NCI-H2081 treated with DMSO at 0.1 percent for 48 hours (cell line): ENCODE results near the gene ACBD6.
"Not testable (repeated sequence)": the region's sequence is repeated elsewhere in the genome, so short reads cannot be mapped to it uniquely, and the experiment has no call there.

ENCODE experiments used
- DNase-seq: peaks from one replicate; lab custom pipeline; 2025; lab: John Stamatoyannopoulos, UW

The ACBD6 gene, protein sequence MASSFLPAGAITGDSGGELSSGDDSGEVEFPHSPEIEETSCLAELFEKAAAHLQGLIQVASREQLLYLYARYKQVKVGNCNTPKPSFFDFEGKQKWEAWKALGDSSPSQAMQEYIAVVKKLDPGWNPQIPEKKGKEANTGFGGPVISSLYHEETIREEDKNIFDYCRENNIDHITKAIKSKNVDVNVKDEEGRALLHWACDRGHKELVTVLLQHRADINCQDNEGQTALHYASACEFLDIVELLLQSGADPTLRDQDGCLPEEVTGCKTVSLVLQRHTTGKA

DNA sequence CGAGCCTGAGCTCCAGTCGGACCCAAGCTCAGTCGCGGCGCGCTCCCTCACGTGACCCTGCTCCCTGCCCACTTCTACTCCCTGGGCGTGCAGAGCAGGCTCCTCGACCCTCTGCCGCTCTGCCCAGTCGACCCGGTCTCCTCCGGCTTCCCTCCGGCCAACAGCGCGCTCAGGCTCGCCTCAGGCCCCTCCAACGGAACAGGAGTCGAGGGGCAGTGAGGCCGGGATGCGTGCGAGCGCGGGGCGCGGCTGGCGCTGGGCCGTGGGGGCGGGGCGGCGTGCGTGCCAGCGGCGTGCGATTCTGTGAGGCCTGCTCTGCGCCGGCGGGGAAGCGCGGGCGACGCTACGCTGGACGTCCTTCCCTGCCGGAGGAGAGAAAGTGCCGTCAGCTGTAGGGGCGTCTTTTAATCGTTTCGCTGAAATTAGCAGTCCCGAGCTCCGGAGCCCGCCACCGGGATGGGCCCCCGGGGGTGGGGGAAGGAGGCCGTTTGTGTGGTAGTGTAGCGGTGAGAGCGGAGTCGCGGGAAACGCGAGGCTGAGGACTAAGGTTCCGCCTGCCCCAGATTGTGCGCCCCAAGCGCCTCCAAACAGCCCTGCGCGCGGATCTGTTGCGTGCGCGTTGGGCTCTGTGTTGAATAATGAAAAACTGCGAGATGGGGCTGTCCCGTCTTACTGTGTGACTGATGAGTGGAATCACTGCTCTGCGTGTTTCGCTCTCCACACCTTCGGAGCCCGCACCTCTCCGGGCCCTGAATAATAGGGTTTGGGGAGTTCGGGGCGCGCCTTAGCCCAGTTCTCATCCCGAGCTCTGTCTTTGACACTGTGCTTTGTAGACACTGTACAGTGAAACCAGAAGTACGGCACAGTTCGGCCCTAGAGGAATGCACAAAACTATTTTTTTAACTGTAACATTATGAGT is at the start of gene ACBD6:
Gene ACBD6 (minus strand): TSS at position 217 of the 919 bp plus-strand sequence. CDS start 311 bp downstream, outside the sequence.
- peak; percentile 72 for DNase-seq

DNA sequence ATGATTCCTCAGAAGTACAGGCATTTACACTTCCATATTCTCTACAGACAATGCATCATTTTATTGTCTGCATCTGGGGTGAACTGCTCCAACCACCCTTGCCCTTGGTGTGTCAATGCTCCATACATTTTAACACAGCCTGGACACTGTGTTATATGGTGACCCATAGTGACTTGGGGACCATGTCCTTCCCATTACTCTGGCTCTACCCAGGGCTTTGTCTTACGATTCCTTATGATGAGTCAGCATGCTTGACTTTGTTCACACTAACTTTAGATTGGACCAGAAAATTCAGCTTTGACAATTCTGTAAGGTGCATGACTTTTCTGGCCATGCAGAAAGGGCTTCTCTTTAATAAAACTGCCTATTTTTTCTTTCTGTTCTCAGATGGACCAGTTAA is 49.6 kb upstream of the ACBD6 start:
- DNase-seq, result no peak

DNA sequence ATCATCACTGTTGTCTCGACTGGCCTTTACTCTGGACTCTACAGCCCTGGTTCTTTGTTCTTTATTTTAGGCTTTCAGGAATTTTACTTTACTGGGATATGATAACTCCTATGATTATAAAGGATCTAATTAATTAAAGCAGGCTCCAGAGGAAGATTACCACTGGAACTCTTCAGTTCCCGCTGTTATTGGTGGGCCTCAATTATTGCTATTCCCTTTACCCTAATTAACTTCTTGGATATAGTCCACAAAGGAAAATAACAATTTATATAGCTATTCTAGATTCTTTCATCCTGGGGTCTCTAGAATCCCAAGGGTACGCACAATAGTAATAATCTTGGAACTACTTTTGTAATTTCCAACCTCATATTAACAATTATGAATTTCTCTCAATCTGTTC is 47.9 kb upstream of the ACBD6 start:
- DNase-seq, result no peak

DNA sequence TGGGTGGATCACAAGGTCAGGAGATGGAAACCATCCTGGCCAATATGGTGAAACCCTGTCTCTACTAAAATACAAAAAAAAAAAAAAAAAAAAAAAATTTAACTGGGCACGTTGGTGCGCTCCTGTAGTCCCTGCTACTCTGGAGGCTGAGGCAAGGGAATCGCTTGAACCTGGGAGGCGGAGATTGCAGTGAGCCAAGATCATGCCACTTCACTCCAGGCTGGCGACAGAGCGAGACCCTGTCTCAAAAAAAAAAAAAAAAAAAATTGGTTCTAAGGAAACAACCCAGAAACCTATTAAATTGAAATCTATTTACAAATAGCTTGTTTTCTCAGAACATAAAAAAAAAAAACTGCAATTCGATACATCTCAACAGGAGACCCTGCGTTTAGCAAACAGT is 47.4 kb upstream of the ACBD6 start:
- not testable (repeated sequence) for DNase-seq

DNA sequence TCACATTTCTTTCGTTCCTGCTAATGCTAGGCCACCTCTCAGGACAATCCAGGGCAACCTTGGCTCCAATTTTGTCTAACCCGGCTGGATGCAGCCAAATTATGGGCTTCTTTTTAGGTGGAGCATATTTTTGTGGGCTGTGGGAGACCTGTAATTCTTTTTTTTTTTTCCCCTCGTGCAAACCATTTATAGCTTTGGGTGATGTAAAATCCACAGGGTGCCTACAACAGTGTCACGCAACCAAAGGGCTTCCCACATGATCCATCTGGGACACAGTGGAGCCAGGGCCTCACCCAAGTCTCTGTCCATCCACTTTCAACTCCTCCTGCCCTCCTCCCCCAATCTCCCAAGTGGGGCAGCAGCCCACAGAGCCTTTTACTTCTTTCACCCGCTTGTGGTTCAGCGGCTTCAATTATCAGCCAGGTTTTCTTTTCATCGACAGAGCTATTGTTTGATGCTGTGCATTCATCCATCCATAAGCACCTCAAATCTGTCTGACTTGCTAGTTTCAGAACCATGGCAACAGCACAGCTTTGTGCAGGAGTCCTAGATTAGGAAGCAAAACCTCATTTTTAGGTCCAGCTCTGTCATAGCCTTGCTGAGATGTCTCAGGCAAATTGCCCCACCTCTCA is 46.4 kb upstream of the ACBD6 start:
- DNase-seq, result no peak

DNA sequence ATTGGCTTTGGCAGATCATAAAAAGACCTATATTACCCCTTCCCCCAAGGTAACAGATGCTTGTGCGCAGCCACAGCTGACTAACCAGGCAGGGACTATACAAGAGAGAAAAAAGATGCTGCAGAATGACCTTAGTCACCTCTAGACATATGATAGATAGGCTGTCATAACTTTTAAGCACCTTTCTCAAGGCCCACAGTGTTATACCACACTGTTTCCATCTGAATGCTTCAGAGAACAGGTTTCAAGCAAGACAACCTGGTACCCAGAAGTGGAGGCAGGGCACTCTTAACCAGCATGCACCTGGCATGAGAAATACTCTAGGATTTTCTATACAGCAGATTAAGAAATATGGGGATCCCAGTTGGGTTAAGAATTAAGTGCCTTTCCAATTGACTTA is 43.6 kb upstream of the ACBD6 start:
- DNase-seq, result no peak

DNA sequence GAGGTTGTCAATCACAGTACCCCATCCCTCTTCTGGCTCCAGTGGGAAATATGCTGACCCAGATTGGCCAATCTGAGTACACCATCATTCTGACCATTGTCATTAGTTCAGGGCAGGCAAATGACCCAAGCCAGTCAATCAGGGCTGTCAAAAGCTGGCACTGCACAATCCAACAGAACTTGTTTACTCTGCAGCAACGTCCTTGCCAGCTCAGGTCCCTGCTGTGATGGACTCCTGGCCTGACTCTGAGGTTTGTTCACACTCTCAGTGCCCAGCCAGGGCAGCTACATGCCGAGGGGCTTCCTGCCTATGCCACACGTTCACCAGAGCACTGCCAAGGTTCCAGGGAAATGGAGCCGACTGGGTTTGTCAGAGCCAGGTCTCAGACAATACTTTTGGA is 41.7 kb upstream of the ACBD6 start:
- no peak for DNase-seq

DNA sequence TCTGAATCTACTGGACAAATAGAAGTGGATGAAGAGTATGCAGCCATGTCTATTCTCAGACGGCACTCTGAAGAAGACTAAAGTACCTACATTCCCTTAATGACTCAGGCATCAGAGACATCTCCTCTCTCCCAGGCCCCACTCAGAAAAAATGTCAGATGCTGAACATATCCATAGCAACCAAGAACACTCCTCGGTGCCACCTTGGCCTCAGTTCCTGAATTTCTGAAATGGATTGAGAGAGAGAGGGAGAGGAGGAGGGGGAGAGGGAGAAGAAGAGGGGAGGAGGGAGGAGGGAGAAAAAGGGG is 40.4 kb upstream of the ACBD6 start:
- DNase-seq, result no peak

DNA sequence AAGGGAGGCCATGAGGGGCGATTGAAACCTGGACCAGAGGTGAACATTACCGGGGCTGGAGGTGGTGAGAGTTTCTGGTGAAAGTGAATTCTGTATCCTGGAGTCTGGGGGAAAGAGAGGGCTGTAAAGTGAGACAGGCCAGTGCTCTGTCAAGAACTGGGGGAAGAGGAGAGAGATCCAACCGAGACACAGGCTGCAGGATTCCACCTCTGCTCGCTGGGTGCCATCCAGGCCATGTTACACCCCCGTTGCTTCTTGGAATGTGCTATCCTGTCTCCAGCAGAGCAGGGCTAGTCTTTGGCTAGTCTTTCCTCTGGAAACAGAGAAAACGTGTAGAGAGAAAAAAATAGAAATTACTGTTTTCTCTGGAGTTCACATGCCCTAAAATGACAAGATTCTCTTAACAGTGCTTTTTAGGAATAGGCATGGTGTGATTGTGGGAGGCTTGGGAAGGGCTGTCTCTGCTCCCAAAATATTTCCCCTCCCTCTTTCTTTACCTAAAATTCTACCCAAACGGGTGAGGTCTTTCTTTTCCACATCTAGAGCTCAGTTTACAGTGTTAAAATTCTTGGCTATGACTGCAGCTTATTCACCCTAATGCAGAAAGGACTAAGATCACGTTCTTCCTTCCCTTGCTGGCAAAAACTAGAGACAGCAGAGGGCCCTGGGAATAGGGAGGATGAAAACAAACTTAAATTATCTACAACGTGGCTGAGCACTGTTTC is 39.9 kb upstream of the ACBD6 start:
- no peak for DNase-seq

DNA sequence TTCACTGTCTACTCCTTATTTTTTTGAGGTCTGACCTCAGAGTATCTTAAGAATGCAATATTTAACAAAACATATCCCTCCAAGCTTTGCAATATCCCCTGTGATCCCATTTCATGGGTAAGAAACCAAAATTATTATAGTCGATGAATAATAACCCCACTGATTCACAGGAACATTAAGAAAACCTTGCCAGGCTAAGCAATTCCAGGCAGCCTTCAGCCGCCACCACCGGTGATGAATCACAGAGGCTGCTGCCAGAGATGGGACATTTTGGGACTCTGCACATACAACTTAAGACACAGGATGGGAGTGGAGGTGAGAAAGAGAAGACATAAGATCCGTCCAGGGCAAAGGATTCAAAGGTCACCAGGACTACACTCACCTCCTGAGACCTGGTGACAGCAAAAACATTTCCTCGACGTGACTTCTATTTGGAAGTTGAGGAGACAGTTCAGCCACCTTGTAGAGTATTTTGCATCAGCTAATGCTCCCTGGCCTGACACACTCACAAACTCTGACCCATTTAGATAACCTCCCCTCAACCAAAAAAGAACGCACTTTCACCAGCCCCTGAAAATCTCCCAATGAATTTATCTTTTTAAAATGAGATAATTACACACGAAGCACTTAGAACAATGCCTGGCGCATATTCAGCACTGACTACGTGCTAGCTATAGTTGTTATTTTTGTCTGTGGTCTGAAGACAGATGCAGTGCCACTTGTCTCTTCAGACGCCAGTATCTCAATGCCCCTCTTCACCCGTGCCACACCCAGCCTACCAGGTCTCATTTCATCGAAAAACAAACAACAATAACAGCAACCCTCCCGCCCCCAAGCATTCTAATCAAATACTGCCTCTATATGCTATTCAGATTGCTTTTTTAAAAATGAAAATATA is 38.6 kb upstream of the ACBD6 start:
- no peak for DNase-seq

DNA sequence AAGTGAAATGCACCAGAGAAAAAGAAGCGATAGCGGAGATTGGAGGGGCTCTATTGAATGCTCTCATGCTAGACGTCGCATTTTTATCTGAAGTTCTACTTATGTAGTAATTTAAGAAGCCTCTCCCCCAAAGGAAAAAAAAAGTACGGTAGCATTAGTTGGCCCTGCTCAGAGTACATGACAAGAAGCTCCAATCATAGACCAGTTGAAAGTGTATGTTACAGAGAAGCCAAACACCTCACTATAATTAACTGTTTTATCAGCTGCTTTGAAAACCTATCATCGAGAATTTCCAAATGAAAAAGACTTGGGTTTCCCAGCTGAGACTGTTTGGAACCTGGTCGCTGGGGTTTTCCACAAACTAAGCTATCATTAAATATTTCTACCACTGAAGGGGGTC is 36.8 kb upstream of the ACBD6 start:
- no peak for DNase-seq

DNA sequence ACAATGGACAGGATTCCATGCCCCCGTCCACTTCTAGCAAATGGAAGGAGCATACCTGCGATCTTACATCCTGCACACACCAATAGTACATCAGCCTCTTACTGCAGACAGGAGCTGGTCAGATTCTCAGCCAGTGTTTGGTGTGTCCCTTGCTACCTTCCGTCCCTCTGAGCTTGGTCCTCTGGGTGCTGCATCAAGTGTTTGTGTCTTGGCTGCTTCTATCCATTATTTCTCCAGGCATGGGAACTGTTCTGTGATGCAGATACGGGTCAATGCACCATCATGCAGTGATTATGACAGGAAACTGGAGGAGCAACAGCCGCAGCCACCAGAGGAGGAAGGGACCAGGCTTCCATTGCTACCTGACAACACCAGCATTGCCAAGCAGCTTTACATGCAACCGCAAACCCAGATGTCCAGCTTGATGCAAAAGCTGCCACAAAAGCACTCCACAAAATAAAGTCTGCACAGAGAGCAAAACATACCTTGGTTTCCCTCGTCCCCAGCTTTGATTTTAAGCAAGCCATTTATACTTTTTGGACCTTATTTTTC is 34.5 kb upstream of the ACBD6 start:
- DNase-seq, result no peak

DNA sequence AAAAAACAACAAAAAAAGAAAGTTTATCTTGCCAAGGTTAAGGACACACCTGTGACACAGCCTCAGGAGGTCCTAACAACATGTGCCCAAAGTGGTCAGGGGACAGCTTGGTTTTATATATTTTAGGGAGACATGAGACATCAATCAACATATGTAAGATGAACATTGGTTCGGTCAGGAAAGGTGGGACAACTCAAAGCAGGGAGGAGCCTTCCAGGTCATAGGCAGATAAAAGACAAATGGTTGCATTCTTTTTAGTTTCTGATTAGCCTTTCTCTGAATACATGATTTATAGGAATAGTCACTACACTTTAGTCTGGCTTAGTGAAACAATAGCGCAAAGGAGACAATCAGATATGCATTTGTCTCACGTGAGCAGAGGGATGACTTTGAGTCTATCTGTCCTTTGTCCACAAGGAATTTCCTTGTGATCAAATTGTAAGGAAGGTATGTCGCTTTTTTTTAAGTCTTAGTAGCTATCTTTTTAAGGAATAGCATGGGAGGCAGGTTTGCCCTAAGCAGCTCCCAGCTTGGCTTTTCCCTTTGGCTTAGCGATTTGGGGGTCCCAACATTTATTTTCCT is 33.1 kb upstream of the ACBD6 start:
- DNase-seq, result no peak

DNA sequence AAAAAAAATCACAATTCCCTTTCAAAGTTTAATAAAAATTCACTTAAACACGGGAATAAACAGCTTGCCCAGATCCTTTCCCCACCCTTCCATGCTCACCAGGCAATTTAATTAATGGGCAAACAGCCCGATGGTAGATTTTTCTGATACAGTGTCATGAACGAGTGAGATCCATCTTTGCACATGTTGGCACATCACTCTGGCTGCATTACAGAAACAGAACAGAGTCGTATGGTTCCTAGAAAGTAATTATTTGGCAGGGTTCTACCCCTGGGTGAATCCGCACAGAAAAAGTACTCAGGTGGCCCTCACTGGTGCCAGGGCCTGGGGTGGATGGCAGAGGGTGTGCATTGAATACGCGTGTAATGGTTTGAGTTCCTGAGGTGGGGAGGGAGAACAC is 31.8 kb upstream of the ACBD6 start:
- no peak for DNase-seq

DNA sequence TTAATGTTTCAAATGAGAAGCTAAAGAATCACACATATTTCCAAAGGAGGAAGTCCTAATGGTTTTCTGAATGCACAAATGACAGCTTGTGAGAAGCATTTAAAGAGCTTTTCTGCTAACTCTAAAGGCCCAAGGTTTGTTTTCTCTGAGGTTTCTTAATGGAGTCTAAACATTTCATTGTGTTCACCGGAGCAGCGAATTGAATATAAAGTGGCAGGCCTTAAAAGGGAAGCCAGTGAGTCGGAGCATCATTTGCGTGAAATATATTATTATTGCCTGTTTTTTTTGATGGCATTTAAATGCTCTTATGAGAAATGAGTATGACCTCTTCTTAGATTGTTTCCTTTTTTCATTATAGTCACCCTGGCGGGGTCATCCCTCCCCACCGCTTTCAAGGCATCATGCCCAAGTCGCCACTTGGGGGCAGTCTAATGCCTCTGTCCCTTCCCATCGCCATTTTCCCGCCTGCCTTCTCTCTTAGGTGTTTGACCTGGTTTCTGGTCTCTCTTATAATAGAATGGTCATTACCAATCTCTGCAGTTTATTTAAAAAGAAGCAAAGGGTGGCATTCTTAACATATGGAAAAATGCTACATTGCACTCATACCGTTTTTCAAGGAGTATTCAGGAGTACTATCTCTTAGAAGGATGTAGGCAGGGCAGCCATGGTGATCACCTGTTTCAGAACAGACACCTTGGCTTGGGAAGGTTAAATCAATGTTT is 31.1 kb upstream of the ACBD6 start:
- DNase-seq, result peak; percentile 37

DNA sequence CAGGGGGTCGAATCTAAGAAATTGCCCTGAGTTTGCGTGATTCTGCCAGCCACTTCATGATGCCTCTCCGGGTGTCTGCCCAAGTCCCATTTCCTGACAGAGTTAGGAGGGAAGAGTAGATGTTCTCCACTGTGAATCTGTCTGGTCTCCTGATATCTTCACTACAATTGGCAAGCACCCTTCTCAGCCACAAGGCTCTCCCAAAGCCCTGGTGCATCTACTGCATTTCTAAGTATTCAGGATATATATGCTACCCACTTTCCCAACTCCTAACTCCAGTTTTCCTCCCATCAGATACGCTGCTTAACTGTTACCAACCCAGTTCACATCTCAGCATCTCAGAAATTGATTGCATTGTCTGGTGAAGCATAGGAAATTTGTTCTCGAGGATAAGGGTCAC is 30.5 kb upstream of the ACBD6 start:
- DNase-seq, result no peak

DNA sequence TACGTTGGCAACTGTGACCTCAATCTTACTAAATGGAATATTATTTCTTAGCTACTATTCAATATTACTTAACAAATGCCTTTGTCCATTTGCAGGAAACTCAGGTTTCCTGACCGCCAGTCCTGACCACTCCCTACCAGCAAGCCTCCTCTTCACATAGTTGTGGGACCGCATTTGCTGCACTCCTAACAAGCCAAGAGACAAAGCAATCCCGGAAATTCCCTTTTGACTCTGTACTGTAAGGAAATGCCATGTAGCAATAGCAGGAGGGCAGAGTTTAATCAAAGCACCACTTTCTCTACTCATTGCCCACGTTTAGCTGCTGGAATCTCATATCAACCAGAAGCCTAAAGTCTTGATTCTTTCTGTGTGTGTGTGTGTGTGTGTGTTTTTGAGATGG is 28.1 kb upstream of the ACBD6 start:
- no peak for DNase-seq

DNA sequence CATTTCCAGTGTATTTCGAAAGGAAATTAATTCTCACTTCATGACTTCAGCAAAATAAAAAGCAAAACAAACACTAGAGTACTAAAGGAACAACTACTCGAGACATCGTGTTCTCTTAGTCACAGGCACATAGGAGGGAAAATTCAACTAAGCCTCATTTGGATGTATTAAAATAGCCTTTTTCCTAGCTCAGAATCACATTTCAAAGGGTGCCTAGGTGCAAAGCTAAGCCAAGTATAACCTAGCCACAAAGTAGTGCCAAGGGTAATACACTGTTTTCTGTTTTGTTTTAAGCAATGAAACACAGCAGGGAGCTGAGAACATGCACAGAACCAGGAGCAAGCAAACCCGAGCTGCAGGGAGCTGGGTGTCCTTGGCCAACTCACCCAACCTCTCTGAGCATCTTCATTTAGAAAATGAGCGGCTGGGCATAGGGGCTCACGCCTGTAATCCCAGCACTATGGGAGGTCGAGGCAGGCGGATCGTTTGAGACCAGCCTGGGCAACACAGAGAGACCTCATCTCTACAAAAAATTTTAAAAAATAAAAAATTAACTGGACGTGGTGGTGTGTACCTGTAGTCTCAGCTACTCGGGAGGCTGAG is 26.6 kb upstream of the ACBD6 start:
- DNase-seq, result no peak

DNA sequence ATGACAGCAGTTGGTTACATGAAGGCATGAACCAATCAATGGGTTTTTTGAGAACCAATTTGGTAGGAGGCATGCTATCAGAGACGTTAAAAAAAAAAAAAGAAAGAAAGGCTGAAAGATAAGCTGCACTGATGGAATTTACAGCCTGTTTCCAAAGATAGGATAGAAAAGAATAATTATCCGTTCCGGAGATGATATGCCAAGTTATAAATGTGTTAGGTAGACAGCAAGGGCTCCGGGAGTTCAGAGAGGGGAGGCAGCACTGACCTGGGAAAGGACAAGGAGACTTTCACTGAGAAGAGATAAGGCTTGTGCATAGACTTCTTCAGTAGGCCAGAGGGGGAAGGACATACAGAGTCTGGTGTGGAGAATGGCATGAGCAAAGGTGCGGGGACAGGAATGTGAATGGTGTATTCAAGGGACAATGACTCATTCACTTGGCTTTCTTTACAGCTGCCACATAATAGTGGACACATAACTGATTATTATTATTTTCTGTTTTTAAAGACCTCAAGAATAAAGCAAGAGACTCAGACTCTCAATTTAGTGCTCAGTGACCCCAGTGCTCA is 24.8 kb upstream of the ACBD6 start:
- no peak for DNase-seq
